HUES64 (cell line): ENCODE data around the gene ANKRD7.

ENCODE experiments used
- H3K27ac ChIP-seq: 2 replicates; pipeline ENCODE4 v1.7.0; 2013; ENCODE audit warnings: low read depth, low read length, inconsistent platforms
- H3K27me3 ChIP-seq: 2 replicates; pipeline ENCODE4 v1.6.1; 2013; ENCODE audit warnings: mild to moderate bottlenecking, low read length; ENCODE audit not compliant: insufficient read depth
- H3K36me3 ChIP-seq: 2 replicates; pipeline ENCODE4 v1.6.1; 2013; ENCODE audit warnings: mild to moderate bottlenecking, low read length; ENCODE audit not compliant: insufficient read depth
- H3K4me1 ChIP-seq: 2 replicates; pipeline ENCODE4 v1.6.1; 2013; ENCODE audit warnings: mild to moderate bottlenecking, low read length, moderate library complexity; ENCODE audit not compliant: insufficient read depth
- H3K4me3 ChIP-seq: 2 replicates; pipeline ENCODE4 v1.5.1; 2013; ENCODE audit warnings: mild to moderate bottlenecking, low read length, moderate library complexity
- H3K9ac ChIP-seq: 2 replicates; pipeline ENCODE4 v1.6.1; 2013; ENCODE audit warnings: mild to moderate bottlenecking, low read depth, low read length
- H3K9me3 ChIP-seq: 2 replicates; pipeline ENCODE4 v1.6.1; 2013; ENCODE audit warnings: low read depth, low read length; ENCODE audit not compliant: insufficient read depth
- WGBS: fragments of 150-250, 120-280 bp; methylation state at CpG from one replicate; pipeline ENCODE4 v1.1.7; 2013; ENCODE audit warnings: missing lambda C conversion rate; 5-methylcytosine and 5-hydroxymethylcytosine counted together

Gene ANKRD7

DNA sequence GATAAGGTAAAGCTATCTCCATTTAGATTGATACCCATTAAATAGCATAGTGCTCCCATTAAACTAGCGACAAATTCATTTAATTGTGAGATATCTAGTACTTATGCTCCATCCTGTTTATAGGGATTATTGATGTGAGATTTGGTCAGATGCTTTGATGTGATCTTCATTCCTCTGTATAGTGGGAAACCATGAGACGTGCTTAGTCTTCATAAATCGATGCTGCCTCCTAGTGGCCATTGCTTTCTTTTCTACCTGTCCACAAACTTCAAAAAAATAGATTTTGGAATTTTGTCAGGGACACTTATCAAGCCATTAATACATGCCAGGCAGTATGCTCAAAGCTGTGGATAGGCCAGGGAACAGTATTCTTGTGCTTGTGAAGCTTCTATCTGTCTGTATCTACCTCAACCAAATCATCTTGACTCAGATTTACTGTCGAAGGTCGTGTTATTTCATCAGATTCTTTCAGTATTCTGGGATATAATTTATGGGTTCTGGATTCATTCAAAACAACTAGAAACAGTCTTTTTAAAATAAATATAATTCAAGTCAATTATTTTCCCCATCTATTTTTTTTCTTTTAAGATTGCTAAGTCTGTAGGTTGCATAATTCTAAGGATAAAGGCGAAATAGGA is 28.5 kb upstream of the ANKRD7 start:
- Histone ChIP-seq H3K9me3 (no peaks in the 10 kb centered on the region), H3K4me1 (no peaks in the 10 kb centered on the region), H3K27me3 (no peaks in the 10 kb centered on the region), H3K4me3 (no peak overlapping the region), H3K27ac (no peak overlapping the region), H3K9ac (no peak overlapping the region), H3K36me3 (peaks cover 28% of the 10 kb centered on the region)
- 25% methylated on average over 2 of the region's 6 CpGs for WGBS

DNA sequence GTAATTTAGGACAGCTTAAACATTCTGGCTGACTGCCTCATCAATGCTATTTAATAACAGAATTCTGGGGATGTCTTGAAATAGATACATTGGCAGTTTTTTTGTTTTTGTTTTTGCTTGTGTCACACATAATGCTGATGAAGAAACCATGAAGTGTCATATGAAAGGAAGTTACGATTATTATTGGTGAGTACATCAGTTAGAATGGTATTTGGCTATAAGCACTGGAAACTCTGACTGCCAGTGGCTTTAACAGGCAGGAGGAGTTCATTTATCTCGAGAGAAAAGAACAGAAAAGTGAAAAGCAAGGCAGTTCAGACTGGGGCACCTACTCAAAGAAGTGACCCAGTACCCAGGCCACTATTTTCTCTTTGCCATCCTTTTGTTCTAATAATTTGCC is 22.4 kb upstream of the ANKRD7 start:
- Histone ChIP-seq H3K36me3 (no peaks in the 10 kb centered on the region), H3K4me1 (no peaks in the 10 kb centered on the region), H3K9me3 (no peaks in the 10 kb centered on the region), H3K27ac (no peak overlapping the region), H3K9ac (no peak overlapping the region), H3K27me3 (no peaks in the 10 kb centered on the region), H3K4me3 (no peak overlapping the region)
- 82% methylated on average over 2 of the region's 2 CpGs for WGBS

DNA sequence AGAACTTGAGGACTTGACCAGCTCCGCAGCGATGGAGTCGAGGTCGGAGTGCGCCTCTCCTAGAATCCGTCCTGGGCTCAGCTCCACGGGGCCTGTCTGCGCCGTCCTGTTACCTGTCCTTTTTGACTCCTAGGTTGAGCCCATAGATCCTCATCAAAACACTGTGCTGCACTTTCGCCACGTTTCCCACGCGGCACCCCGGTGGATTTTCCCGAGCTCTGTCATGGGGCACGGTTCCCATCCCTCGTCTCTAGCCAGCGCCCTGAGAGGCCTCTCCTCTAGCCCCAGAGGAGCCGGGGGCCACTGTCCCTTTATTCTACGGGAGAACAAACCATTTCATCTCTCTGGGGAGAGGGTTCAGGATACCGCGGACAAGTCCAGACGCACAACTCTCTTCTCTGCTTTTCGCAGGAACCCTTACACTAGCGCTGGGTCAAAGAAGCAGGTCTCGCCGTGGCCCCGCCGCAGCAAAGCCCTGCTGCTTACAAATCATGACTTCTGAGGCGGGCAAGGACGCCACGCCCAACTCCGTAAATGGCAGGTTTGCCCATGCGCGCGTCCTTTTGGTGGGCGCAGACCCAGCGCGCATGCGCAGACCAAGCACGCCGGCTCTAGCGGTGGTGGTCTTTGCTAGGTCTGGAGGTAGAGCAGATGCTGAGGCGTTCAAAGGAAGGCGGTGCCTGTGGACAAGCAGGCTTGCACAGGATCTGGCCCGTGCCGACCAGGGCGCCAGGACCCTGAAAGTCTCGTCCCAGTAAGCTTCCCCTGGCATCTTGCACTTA is 10.3 kb upstream of the ANKRD7 start:
- H3K27me3 ChIP-seq = no peaks in the 10 kb centered on the region
- H3K27ac ChIP-seq = no peak overlapping the region
- WGBS = 94% methylated on average over 49 of the region's 49 CpGs
- H3K9me3 ChIP-seq = no peaks in the 10 kb centered on the region
- H3K4me3 ChIP-seq = no peak overlapping the region
- H3K36me3 ChIP-seq = no peaks in the 10 kb centered on the region
- no peak overlapping the region for H3K9ac ChIP-seq
- no peaks in the 10 kb centered on the region for H3K4me1 ChIP-seq

DNA sequence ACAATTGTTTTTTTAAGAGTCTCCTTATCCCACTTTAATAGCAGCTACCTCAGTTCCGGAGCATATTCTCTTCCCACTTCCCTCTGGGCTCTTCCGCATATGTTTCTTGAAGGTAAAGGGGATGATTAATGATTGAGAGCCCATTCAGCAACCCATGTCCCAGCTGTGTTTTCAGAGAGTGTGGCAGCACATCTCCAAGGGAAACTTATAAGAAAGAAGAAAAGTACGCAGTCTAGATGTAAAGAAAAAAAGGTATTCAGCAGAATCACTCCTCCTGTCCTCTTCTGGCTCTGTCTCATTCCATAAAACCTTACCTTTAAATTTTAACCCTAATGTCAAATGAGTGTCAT is 9.7 kb upstream of the ANKRD7 start:
- 96% methylated on average over 3 of the region's 3 CpGs for WGBS
- Histone ChIP-seq H3K9ac (no peak overlapping the region), H3K36me3 (no peaks in the 10 kb centered on the region), H3K27ac (no peak overlapping the region), H3K4me3 (no peak overlapping the region), H3K4me1 (no peaks in the 10 kb centered on the region), H3K9me3 (no peaks in the 10 kb centered on the region), H3K27me3 (no peaks in the 10 kb centered on the region)

DNA sequence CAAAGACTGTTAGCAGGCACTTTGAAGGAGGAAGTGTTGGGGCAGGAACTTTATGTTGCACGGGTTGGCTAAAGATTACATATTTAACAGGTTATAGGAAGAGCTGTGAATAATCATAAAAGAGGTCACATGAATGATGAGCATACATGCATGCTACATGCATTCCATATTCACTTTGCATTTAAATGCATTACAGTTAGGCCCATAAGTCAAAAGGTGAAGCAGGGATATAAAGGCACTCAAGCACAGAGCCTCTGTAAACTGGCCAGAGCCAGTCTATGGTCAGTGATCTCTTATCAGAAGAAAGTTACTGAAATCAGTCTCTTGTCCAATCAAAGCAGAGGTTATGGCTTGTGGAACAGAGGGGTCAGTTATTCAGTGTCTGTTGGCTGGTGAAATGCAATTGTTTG is 7.3 kb upstream of the ANKRD7 start:
- H3K4me3 ChIP-seq = no peak overlapping the region
- no peaks in the 10 kb centered on the region for H3K9me3 ChIP-seq
- H3K36me3 ChIP-seq = no peaks in the 10 kb centered on the region
- no peaks in the 10 kb centered on the region for H3K4me1 ChIP-seq
- no peak overlapping the region for H3K27ac ChIP-seq
- H3K9ac ChIP-seq = no peak overlapping the region
- H3K27me3 ChIP-seq = no peaks in the 10 kb centered on the region
- WGBS = 92% methylated on average over 1 of the region's 1 CpG

DNA sequence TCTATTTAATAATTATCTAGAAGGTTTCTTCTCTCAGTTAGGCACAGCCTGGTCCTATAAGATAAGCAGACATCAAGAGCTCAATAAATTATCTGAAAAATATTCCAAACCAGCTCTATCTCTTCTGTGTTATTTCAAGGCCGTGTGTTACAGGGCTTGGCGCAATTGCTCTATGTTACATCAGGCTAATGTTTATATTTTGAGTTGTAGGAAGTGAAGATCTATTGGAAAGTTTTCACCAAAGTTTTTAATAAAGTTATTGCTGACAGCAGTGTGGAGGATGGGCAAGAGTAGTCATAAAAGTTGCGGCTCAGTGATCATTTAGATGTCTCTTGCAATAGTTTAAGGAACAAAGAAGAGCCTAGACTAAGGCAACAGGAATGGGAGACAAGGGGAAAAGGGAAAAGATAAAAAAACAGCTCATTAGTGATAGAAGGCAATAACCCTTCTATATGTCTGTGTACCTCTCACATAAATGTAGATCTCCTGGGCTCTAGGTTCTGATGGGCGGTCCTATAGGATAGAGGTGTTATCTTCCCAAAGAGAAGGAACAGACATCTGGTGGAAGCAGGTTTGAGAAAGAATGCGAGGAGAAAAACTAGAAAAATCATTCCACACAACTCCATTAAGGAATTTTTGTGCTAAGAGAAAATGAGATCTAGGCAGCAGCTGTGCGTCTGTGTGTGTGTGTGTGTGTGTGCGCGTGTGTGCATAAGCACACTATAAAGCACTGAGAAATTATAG is 5.9 kb upstream of the ANKRD7 start:
- H3K9ac ChIP-seq = no peak overlapping the region
- no peaks in the 10 kb centered on the region for H3K9me3 ChIP-seq

DNA sequence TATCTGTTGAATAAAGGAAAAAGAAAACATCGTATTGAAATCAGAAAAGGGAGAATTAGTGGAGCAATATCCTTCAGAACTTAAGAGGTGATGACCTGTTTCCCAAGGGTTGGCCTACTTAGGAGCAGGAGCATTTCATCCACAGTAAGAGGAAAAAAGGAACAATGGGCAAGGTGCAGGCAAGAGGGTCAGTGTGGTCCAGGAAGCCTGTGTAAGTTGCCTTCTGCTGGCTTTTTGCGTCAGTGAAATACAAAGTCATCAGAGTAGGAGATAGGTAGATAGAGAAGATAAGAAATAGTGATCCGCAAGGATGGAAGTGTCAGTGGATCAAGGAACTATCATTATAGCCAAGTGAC is 5.4 kb upstream of the ANKRD7 start:
- no peaks in the 10 kb centered on the region for H3K36me3 ChIP-seq
- no peaks in the 10 kb centered on the region for H3K4me1 ChIP-seq
- WGBS = 97% methylated on average over 2 of the region's 3 CpGs
- H3K4me3 ChIP-seq = no peak overlapping the region
- H3K27me3 ChIP-seq = no peaks in the 10 kb centered on the region
- H3K9ac ChIP-seq = no peak overlapping the region
- H3K27ac ChIP-seq = no peak overlapping the region
- H3K9me3 ChIP-seq = no peaks in the 10 kb centered on the region

More for the DNA sequence above, 5.9 kb upstream of the ANKRD7 start:
- 85% methylated on average over 7 of the region's 8 CpGs for WGBS
- H3K27me3 ChIP-seq = no peaks in the 10 kb centered on the region
- no peaks in the 10 kb centered on the region for H3K4me1 ChIP-seq
- H3K36me3 ChIP-seq = no peaks in the 10 kb centered on the region
- H3K4me3 ChIP-seq = no peak overlapping the region
- no peak overlapping the region for H3K27ac ChIP-seq

DNA sequence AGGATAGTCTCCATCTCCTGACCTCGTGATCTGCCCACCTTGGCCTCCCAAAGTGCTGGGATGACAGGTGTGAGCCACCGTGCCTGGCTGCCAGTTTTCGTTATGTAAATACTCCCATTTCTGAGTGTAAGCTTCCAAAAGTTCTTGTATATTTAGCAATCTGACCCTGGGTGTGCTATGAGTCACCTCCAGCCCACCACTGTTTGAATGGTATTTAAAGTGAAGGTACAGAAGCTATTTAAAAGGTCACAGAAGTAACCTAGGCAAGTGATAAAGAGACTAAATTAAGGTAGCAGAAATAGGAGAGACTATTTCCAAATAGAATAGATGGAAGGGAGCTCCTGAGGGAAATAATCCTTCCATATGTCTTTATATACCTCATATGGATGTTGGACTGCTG is 3.9 kb upstream of the ANKRD7 start:
- H3K27me3 ChIP-seq = no peaks in the 10 kb centered on the region
- H3K36me3 ChIP-seq = no peaks in the 10 kb centered on the region
- no peak overlapping the region for H3K4me3 ChIP-seq
- H3K4me1 ChIP-seq = no peaks in the 10 kb centered on the region
- H3K27ac ChIP-seq = no peak overlapping the region
- H3K9ac ChIP-seq = no peak overlapping the region
- WGBS = 60% methylated on average over 3 of the region's 3 CpGs
- H3K9me3 ChIP-seq = no peaks in the 10 kb centered on the region

DNA sequence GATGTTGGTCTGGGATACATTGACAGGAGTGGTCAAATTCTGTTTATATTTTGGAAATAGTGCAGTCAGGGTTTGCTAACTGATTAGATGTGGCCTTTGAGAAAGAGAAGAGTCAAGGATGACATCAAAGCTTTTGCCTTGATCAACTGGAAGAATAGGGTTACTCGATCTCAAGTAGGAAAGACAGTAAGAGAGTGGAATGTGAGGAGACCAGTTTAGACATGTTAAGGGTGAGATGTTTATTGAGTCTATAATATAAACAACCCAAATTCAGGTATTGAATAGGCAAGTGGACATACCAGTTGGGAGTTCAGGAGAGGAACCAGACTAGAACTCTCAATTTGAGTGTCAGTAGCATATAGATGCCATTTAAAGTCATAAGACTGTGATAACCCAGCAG is 1.9 kb upstream of the ANKRD7 start:
- Histone ChIP-seq H3K9ac (no peak overlapping the region), H3K4me1 (no peaks in the 10 kb centered on the region), H3K4me3 (no peak overlapping the region), H3K27me3 (no peaks in the 10 kb centered on the region), H3K9me3 (no peaks in the 10 kb centered on the region), H3K27ac (no peak overlapping the region), H3K36me3 (no peaks in the 10 kb centered on the region)
- 91% methylated on average over 1 of the region's 1 CpG for WGBS

DNA sequence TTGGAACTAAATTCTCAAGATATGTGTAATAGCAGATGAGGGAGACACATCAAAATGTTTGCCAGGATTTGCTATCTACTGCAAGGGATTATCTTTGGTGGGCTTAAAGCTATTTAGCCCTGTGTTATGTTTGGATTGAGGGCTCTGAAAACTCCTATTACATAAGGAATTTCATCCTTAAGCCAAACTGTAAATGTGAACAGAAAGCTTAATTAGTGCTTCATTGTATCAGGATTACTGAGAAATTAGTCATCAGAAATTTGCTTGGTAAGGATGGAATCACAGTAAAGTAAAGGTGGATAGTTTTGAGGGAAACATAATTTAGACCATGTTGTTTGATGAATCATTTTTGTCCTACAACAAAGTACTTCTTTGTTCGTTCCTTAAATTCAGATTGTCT is 8.3 kb downstream of the ANKRD7 start:
- no peaks in the 10 kb centered on the region for H3K36me3 ChIP-seq
- H3K4me1 ChIP-seq = peaks cover 7% of the 10 kb centered on the region; the same call in 1 of the 2 replicates
- no peaks in the 10 kb centered on the region for H3K27me3 ChIP-seq
- H3K27ac ChIP-seq = no peak overlapping the region
- no peak overlapping the region for H3K4me3 ChIP-seq
- WGBS = 80% methylated on average over 1 of the region's 1 CpG
- H3K9ac ChIP-seq = no peak overlapping the region
- H3K9me3 ChIP-seq = no peaks in the 10 kb centered on the region

DNA sequence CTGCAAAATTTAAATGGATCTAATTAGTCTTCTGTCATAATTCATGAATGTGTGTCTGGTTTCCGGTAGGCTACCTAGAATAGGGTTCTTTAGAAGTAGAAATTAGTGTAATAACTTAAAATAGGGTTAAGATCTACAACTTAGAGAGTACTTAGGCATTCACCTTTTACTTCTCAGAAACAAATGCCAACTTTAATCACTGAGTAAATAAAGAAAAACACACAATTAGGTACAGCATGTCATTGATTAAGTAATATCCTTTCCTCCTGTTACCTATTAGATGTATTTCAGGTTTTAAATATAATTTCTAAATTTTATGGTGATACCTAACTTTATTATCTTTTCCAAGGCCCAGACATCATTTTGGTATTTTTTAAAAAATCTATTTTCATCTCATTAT is 9.3 kb downstream of the ANKRD7 start:
- H3K9me3 ChIP-seq = no peaks in the 10 kb centered on the region
- 100% methylated on average over 1 of the region's 1 CpG for WGBS

More for the DNA sequence above, 9.3 kb downstream of the ANKRD7 start:
- H3K36me3 ChIP-seq = no peaks in the 10 kb centered on the region
- no peak overlapping the region for H3K4me3 ChIP-seq
- H3K9ac ChIP-seq = no peak overlapping the region
- no peak overlapping the region for H3K27ac ChIP-seq
- H3K27me3 ChIP-seq = no peaks in the 10 kb centered on the region
- peaks cover 7% of the 10 kb centered on the region; the same call in 1 of the 2 replicates for H3K4me1 ChIP-seq
